ENCODE results near the gene P2RY8. TPM values are rescaled to one million over a fixed set of nuclear protein-coding genes. Genes with fewer than 3 reads are reported as not detected.

Gene P2RY8
- total RNA-seq, 1 experiment from 2014 or later: 0.44 TPM

- BruUV-seq (replicated peaks): no TSS peak
- intact Hi-C loops (cut with micrococcal nuclease): no loop called here
- CTCF ChIA-PET: no interaction called here
- Histone ChIP-seq H3K4me2 (ENCODE audit: low read length) (no peak overlapping the region), H2AFZ (ENCODE audit: low read depth, low read length, poor library complexity, severe bottlenecking) (no peak overlapping the region), H3K9me3 (ENCODE audit: control insufficient read depth in 1 of 2, insufficient read depth in 1 of 2, low read depth in 1 of 2, low read length in 2 of 2) (no peaks in the 10 kb centered on the region), H3K27ac (ENCODE audit: low read depth, low read length) (no peak overlapping the region), H3K4me1 (ENCODE audit: control insufficient read depth in 1 of 2, insufficient read depth in 2 of 2, low read length in 2 of 2) (no peaks in the 10 kb centered on the region), H3K9ac (ENCODE audit: low read length) (no peak overlapping the region), H3K27me3 (ENCODE audit: insufficient read depth, low read length) (peaks cover 5% of the 10 kb centered on the region), H3K36me3 (ENCODE audit: control insufficient read depth in 1 of 2, insufficient read depth in 2 of 2, low read length in 2 of 2) (no peaks in the 10 kb centered on the region), H3K4me3 (replicated peaks in 1 of 2; ENCODE audit: low read depth in 1 of 2, low read length in 2 of 2) (no peak overlapping the region), H3K79me2 (ENCODE audit: insufficient read depth, low read length) (no peaks in the 10 kb centered on the region), H4K20me1 (ENCODE audit: insufficient read depth) (no peaks in the 10 kb centered on the region), H3K9me2 (ENCODE audit: insufficient read depth) (no peaks in the 10 kb centered on the region)
- DNase-seq (ENCODE audit: low read depth, low spot score) (no peak), ATAC-seq (no peak)
- RAD21 ChIA-PET (ENCODE audit: low non-redundant PET in 1 of 2, low total read pairs in 2 of 2, uncharacterized antibody in 2 of 2, unreplicated experiment in 2 of 2): no interaction called here
- TF ChIP-seq CBX3 (IDR thresholded peaks at IDR 0.05; ENCODE audit: low read depth) (no peak), TCF7L2 (IDR thresholded peaks at IDR 0.05; ENCODE audit: borderline replicate concordance, extremely low read depth, insufficient read depth, insufficient read length) (no peak), EGR1 (IDR thresholded peaks at IDR 0.05; ENCODE audit: low read depth) (no peak), ZNF274 (IDR thresholded peaks at IDR 0.05; ENCODE audit: low read depth, low read length) (no peak), EZH2phosphoT487 (IDR thresholded peaks at IDR 0.05; ENCODE audit: borderline replicate concordance) (no peak), SP1 (IDR thresholded peaks at IDR 0.05; ENCODE audit: low read depth) (no peak), JUND (IDR thresholded peaks at IDR 0.05) (no peak), EZH2 (IDR thresholded peaks at IDR 0.05) (no peak), ATF3 (IDR thresholded peaks at IDR 0.05) (no peak), MAX (IDR thresholded peaks at IDR 0.05) (no peak), POLR2AphosphoS5 (IDR thresholded peaks at IDR 0.05; ENCODE audit: low read depth, low read length) (no peak), YY1 (IDR thresholded peaks at IDR 0.05; ENCODE audit: extremely low read depth, insufficient replicate concordance, low read depth, low read length) (no peak), ELF1 (IDR thresholded peaks at IDR 0.05; ENCODE audit: borderline replicate concordance, low read depth) (no peak), CEBPB (IDR thresholded peaks at IDR 0.05; ENCODE audit: low read depth) (no peak), FOSL1 (IDR thresholded peaks at IDR 0.05; ENCODE audit: low read depth) (no peak), ZBTB33 (IDR thresholded peaks at IDR 0.05; ENCODE audit: extremely low read depth, insufficient replicate concordance, low read length) (no peak), CTCF (IDR thresholded peaks at IDR 0.05 in 2 of 3, conservative IDR thresholded peaks at IDR 0.05 in 1 of 3; ENCODE audit: borderline replicate concordance in 1 of 3, insufficient read depth in 1 of 3, low read depth in 2 of 3, low read length in 2 of 3) (no peak), SIN3A (IDR thresholded peaks at IDR 0.05; ENCODE audit: low read depth) (no peak), ZFX (IDR thresholded peaks at IDR 0.05) (no peak), RAD21 (IDR thresholded peaks at IDR 0.05; ENCODE audit: low read depth) (no peak)
- POLR2A ChIA-PET: no interaction called here
Measured at GRCh38 chrX:1525583-1526355, 11.2 kb downstream of the P2RY8 start.

Measured in HCT116 (cell line).